LNCaP clone FGC (cell line): ENCODE data around the gene MYMX.
A peak's percentile ranks its signal among the peaks of the same experiment; 100 is the strongest.

Experiments
- DNase-seq: peaks from one replicate; pipeline ENCODE4 v3.0.0-alpha.2; 2011; ENCODE audit warnings: low read depth
- H3K4me3 ChIP-seq: 2 replicates; pipeline ENCODE4 v1.5.1; 2011; ENCODE audit warnings: mild to moderate bottlenecking, low read depth, low read length, control low read depth
- TF ChIP-seq, protein P1 (sequence below): IDR thresholded peaks from 2 replicates; pipeline ENCODE4 v1.5.1; 2012; ENCODE audit warnings: mild to moderate bottlenecking; ENCODE audit not compliant: control insufficient read depth, insufficient read depth; ENCODE audit errors: extremely low read depth

MYMX gene

DNA sequence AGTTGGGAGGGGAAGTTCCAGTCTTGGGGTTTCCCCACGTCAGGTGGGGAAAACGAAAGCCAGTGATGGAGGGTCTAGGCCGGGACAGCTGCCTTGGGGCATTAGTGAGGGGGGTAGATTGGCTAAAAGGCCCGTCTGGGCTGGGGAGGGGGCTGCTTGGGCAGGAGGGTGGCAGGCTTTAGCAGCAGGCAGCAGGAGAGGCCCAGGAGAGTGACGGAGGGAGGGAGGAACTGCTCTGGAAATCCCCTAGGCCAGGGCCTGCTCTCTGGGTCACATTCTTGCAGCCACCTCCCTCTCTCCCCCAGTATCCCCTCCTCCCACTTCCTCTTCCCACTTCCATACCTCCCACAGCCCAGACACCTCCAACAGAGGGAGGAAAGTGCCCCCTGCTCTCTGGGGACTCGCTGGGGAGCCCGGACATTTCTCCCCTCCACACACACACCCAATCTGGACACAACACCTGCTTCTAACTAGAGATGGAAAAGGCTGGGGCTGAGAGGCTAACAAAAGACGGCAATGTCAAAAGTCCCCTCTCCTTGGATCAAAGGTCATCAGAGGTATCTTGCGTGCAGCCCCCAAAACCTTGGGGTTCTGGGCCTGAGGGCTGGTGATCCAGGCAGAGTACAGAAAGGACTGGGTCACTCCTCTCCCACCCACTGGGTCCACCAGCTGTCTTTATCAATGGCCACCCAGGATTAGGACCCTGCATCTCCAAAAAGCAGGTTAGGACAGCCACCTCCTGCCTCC lies 46.8 kb downstream of the MYMX start:
- no peak overlapping the region; the same call in 1 of the 2 replicates for H3K4me3 ChIP-seq
- TF ChIP-seq, protein P1, sequence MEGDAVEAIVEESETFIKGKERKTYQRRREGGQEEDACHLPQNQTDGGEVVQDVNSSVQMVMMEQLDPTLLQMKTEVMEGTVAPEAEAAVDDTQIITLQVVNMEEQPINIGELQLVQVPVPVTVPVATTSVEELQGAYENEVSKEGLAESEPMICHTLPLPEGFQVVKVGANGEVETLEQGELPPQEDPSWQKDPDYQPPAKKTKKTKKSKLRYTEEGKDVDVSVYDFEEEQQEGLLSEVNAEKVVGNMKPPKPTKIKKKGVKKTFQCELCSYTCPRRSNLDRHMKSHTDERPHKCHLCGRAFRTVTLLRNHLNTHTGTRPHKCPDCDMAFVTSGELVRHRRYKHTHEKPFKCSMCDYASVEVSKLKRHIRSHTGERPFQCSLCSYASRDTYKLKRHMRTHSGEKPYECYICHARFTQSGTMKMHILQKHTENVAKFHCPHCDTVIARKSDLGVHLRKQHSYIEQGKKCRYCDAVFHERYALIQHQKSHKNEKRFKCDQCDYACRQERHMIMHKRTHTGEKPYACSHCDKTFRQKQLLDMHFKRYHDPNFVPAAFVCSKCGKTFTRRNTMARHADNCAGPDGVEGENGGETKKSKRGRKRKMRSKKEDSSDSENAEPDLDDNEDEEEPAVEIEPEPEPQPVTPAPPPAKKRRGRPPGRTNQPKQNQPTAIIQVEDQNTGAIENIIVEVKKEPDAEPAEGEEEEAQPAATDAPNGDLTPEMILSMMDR: no peak
- DNase-seq: no peak

DNA sequence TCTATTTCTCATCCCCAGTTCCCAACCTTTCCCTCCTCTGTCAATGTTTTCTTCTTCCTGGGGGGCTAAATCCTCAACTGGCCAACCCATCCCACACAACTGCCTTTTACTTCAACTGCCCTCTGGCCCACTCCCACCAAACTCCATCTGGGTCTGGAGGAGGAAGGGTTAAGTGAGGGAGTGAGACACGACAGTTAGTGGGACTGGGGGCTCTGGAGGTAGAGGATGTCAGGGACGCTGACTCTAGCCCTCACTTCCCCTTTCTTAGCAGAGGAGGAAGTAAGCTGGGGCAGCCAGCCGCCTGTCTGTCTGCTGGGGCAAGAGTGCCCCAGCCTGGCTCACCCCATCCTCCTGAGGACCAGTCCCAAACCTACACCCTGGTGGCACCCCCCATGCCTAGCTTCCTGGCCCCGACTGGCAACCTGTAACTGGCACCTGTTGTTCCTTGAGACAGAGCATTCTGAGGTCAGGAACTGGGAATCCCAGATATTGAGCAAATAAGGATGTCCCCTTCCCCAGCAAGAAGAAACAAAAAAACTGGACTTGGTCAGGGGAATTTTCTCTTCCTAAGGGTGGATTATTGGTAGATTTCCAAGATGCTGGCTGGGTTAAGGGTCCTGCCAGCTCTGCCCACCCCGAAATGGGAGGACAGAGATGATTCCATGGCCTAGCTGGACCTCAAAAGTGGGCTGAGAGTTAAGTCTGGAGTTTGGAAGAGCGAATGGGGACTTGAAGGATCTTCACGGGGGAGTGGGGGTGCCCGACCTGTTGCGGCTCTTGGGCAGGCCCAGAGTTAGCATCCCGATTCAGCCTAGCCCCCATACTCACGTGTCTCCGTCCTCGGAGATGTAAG lies 47.7 kb downstream of the MYMX start:
- TF ChIP-seq, protein P1: no peak
- H3K4me3 ChIP-seq: peak overlapping the region; percentile 71
- DNase-seq: no peak

DNA sequence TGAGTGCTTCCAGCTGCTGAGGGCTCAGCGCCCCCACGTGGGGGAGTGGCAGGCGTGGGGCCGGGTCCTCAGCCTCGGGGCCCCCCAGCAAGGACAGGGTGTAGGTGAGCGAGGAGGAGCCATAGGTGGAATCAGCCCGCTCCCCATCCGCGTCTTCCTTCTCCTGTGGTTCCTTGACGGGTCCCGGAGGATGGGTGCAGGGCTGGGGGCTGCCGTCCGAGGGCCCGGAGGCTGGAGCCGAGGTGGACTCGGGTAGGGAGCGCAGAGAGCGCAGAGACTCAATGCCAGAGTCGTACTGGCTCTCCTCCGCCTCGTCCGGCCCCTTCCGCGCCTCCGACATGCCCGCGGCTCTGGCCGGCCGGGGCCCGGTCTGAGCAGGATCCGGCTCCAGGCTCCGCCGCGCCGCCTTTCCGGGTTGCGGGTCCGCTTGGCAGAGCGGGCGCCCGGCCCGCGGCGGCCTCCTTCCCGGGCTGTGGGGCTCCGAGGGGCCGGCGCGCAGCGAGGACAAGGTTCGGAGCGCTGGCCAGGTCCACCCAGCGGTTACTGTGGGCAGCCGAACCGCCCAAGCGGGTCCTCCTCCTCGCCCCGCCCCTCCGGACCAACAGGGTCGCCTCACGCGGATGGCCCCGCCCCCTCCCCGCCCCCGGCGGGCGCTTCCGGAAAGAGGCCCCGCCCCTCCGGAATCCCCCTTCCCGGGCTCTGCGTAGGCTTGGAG lies 48.4 kb downstream of the MYMX start, which contains the start of gene NFKBIE:
TSS of gene NFKBIE (minus strand) at position 545 of the 715 bp plus-strand sequence. CDS start at position 340, 205 bp downstream.
- DNase-seq: no peak
- TF ChIP-seq, protein P1: peak; percentile 34
- H3K4me3 ChIP-seq: peak within 1 kb of the TSS; percentile 71

GRCh38 chr6:44265722-44266233 lies 49.1 kb downstream of the MYMX start:
- H3K4me3 ChIP-seq: peak overlapping the region; percentile 71

DNA sequence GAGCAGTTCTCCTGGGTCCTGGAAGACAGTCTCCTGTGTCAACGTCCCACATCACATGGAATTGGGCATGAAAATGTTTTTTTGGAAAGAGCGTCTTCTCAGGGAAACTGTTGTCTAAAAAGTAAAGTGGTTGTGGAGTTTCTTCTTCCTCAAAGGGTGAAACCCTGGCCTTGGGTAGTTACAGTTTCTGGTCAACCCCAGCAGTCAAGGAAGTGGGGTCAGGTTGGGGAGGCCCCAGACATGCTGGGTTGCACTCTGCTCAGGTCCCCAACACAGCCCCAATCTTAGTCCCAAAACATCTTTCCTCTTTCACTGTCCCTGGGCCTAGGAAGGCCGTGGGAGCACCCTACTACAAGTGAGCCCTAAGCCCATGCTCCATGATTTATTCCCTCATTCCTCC lies 49.6 kb downstream of the MYMX start:
- H3K4me3 ChIP-seq: no peak overlapping the region
- DNase-seq: no peak
- TF ChIP-seq, protein P1: no peak

More at GRCh38 chr6:44265722-44266233, 49.1 kb downstream of the MYMX start:
- no peak for DNase-seq
- TF ChIP-seq, protein P1: no peak

- DNase-seq: no peak
- TF ChIP-seq, protein P1: no peak
- no peak overlapping the region for H3K4me3 ChIP-seq
Measured at GRCh38 chr6:44267252-44267651, 50.5 kb downstream of the MYMX start.
